ENCODE data around the gene NUP107. TPM values are rescaled to one million over a fixed set of nuclear protein-coding genes. Genes with fewer than 3 reads are reported as not detected.
A peak's percentile ranks its signal among the peaks of the same experiment; 100 is the strongest.

Gene NUP107
- polyA plus RNA-seq, 2 of the 4 experiments (the other 2 are of a cell fraction): 78.5 to 194 TPM

DNA sequence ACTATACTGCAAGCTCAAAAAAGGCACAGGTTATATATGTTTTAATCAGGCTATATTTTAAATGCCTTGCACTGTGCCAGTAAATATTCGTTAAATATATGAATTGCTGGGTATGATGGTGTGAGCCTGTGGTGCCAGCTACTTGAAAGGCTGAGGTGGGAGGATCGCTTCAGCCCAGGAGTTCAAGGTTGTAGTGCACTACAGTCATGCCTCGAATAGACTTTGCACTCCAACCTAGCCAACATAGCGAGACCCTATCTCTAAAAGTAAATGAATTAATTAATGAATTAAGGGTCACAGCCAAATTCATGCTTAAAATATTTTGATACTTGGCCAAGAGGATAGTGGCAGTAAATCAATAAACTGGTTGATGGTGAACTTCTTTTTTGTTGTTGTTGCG lies 99.0 kb downstream of the NUP107 start:
- ChIA-PET POLR2A (interaction anchor here (0.8 kb wide), 2 partner anchors 22 to 40 kb away, joined by 3 to 5 read pairs; partner anchors contain the start of genes MDM2 and SLC35E3), CTCF (interaction anchor here (0.5 to 1.3 kb wide), 3 partner anchors 10 to 216 kb away, joined by 3 to 7 read pairs (median 5); no protein-coding TSS in a partner anchor)
- Histone ChIP-seq H3K4me2 (peak overlapping the region; percentile 33; the same call in 2 of the 3 replicates), H3K4me1 (peaks cover 31% of the 10 kb centered on the region), H3K4me3 (no peak overlapping the region), H3K9me3 (no peaks in the 10 kb centered on the region), H3K27ac (peak overlapping the region; percentile 1 to 83; a peak in 4 of 6 replicates)
- FAIRE-seq (no peak), DNase-seq (ENCODE audit: low read depth in 1 of 2, low spot score in 1 of 2) (no peak), ATAC-seq (no peak)
- TF ChIP-seq MYC (IDR thresholded peaks at IDR 0.05; ENCODE audit: borderline replicate concordance, low read length) (no peak), HOXB13 (CRISPR knock-in tag; IDR thresholded peaks at IDR 0.05; ENCODE audit: low read depth) (no peak), SREBF2 (IDR thresholded peaks at IDR 0.05) (no peak), RARB (CRISPR knock-in tag; IDR thresholded peaks at IDR 0.05) (no peak), TFCP2L1 (CRISPR knock-in tag; IDR thresholded peaks at IDR 0.05) (no peak), FOXS1 (CRISPR knock-in tag; IDR thresholded peaks at IDR 0.05) (no peak), JUN (IDR thresholded peaks at IDR 0.05) (no peak), EP300 (IDR thresholded peaks at IDR 0.05) (no peak), JUNB (IDR thresholded peaks at IDR 0.05) (no peak), RAD21 (conservative IDR thresholded peaks at IDR 0.05 in 1 of 2, IDR thresholded peaks at IDR 0.05 in 1 of 2) (no peak), NR3C1 (IDR thresholded peaks at IDR 0.05) (no peak), TP53 (CRISPR knock-in tag; IDR thresholded peaks at IDR 0.05) (no peak), RNF2 (IDR thresholded peaks at IDR 0.05; ENCODE audit: borderline replicate concordance, low read depth) (no peak), POLR2A (IDR thresholded peaks at IDR 0.05; ENCODE audit: low read length) (no peak)
- TF ChIP-seq, protein P1, sequence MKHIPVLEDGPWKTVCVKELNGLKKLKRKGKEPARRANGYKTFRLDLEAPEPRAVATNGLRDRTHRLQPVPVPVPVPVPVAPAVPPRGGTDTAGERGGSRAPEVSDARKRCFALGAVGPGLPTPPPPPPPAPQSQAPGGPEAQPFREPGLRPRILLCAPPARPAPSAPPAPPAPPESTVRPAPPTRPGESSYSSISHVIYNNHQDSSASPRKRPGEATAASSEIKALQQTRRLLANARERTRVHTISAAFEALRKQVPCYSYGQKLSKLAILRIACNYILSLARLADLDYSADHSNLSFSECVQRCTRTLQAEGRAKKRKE (CRISPR knock-in tag; IDR thresholded peaks at IDR 0.05; ENCODE audit: low read depth): no peak
- TF ChIP-seq, protein P2, sequence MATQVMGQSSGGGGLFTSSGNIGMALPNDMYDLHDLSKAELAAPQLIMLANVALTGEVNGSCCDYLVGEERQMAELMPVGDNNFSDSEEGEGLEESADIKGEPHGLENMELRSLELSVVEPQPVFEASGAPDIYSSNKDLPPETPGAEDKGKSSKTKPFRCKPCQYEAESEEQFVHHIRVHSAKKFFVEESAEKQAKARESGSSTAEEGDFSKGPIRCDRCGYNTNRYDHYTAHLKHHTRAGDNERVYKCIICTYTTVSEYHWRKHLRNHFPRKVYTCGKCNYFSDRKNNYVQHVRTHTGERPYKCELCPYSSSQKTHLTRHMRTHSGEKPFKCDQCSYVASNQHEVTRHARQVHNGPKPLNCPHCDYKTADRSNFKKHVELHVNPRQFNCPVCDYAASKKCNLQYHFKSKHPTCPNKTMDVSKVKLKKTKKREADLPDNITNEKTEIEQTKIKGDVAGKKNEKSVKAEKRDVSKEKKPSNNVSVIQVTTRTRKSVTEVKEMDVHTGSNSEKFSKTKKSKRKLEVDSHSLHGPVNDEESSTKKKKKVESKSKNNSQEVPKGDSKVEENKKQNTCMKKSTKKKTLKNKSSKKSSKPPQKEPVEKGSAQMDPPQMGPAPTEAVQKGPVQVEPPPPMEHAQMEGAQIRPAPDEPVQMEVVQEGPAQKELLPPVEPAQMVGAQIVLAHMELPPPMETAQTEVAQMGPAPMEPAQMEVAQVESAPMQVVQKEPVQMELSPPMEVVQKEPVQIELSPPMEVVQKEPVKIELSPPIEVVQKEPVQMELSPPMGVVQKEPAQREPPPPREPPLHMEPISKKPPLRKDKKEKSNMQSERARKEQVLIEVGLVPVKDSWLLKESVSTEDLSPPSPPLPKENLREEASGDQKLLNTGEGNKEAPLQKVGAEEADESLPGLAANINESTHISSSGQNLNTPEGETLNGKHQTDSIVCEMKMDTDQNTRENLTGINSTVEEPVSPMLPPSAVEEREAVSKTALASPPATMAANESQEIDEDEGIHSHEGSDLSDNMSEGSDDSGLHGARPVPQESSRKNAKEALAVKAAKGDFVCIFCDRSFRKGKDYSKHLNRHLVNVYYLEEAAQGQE (IDR thresholded peaks at IDR 0.05): no peak
- TF ChIP-seq, protein P3, sequence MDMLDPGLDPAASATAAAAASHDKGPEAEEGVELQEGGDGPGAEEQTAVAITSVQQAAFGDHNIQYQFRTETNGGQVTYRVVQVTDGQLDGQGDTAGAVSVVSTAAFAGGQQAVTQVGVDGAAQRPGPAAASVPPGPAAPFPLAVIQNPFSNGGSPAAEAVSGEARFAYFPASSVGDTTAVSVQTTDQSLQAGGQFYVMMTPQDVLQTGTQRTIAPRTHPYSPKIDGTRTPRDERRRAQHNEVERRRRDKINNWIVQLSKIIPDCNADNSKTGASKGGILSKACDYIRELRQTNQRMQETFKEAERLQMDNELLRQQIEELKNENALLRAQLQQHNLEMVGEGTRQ (IDR thresholded peaks at IDR 0.05): no peak
- TF ChIP-seq, protein P4, sequence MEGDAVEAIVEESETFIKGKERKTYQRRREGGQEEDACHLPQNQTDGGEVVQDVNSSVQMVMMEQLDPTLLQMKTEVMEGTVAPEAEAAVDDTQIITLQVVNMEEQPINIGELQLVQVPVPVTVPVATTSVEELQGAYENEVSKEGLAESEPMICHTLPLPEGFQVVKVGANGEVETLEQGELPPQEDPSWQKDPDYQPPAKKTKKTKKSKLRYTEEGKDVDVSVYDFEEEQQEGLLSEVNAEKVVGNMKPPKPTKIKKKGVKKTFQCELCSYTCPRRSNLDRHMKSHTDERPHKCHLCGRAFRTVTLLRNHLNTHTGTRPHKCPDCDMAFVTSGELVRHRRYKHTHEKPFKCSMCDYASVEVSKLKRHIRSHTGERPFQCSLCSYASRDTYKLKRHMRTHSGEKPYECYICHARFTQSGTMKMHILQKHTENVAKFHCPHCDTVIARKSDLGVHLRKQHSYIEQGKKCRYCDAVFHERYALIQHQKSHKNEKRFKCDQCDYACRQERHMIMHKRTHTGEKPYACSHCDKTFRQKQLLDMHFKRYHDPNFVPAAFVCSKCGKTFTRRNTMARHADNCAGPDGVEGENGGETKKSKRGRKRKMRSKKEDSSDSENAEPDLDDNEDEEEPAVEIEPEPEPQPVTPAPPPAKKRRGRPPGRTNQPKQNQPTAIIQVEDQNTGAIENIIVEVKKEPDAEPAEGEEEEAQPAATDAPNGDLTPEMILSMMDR (IDR thresholded peaks at IDR 0.05): no peak
- WGBS (ENCODE audit: missing lambda C conversion rate): 79% methylated on average over 5 of the region's 5 CpGs

DNA sequence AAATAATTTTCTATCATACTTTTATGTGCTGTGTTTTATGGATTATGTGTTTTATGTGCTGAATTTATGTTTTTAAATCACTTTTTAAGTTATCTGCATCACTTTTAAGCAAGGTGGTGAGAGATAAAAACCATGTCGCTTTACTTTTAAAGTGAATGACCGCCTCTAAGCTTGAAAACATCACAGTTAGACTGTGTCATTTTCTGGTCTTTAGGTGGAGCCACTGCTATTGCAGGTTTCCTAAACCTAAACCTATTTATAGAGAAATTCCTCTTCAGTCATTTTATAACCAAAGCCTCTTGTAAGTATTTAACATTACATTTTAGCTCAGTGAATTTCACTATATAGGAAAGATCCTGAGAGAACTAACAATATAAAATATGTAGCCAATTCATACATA lies 100.2 kb downstream of the NUP107 start:
- 94% methylated on average over 2 of the region's 2 CpGs for WGBS (ENCODE audit: missing lambda C conversion rate)
- CTCF ChIA-PET: interaction anchor here (0.8 to 1.7 kb wide), 4 partner anchors 21 to 448 kb away, joined by 3 to 7 read pairs (median 4); partner anchors contain the start of gene MDM2
- no peak for FAIRE-seq
- peak overlapping the region; percentile 77 to 83; a peak in 5 of 6 replicates for H3K27ac ChIP-seq
- ATAC-seq: no peak
- POLR2A ChIA-PET: interaction anchor here (1.2 to 1.9 kb wide), 2 partner anchors 22 to 41 kb away, joined by 8 to 9 read pairs; partner anchors contain the start of genes MDM2 and SLC35E3
- H3K4me3 ChIP-seq: no peak overlapping the region
- peak overlapping the region; percentile 58 for H3K4me2 ChIP-seq
- H3K4me1 ChIP-seq: peaks cover 31% of the 10 kb centered on the region
- DNase-seq (ENCODE audit: low read depth in 1 of 2, low spot score in 1 of 2): no peak
- H3K9me3 ChIP-seq: no peaks in the 10 kb centered on the region
- no peak for TF ChIP-seq MAFK (IDR thresholded peaks at IDR 0.05; ENCODE audit: partially characterized antibody)
- TF ChIP-seq, protein P1 (CRISPR knock-in tag; IDR thresholded peaks at IDR 0.05; ENCODE audit: low read depth): no peak
- TF ChIP-seq EHMT2 (IDR thresholded peaks at IDR 0.05; ENCODE audit: low read depth): no peak
- no peak for TF ChIP-seq SREBF2 (IDR thresholded peaks at IDR 0.05)
- no peak for TF ChIP-seq FOSL2 (IDR thresholded peaks at IDR 0.05)
- no peak for TF ChIP-seq FOSL2 (CRISPR knock-in tag; IDR thresholded peaks at IDR 0.05)
- TF ChIP-seq ZFP36 (IDR thresholded peaks at IDR 0.05; ENCODE audit: borderline replicate concordance, partially characterized antibody): no peak
- no peak for TF ChIP-seq EHF (CRISPR knock-in tag; IDR thresholded peaks at IDR 0.05)
- TF ChIP-seq CHD4 (IDR thresholded peaks at IDR 0.05; ENCODE audit: borderline replicate concordance): no peak
- no peak for TF ChIP-seq HOXB5 (CRISPR knock-in tag; IDR thresholded peaks at IDR 0.05)
- no peak for TF ChIP-seq MYC (IDR thresholded peaks at IDR 0.05; ENCODE audit: borderline replicate concordance, low read length)
- no peak for TF ChIP-seq ZSCAN20 (CRISPR knock-in tag; IDR thresholded peaks at IDR 0.05)
- TF ChIP-seq RCOR1 (IDR thresholded peaks at IDR 0.05; ENCODE audit: low read depth, low read length): no peak
- no peak for TF ChIP-seq CBX2 (IDR thresholded peaks at IDR 0.05; ENCODE audit: borderline replicate concordance, low read depth)
- TF ChIP-seq CBX8 (IDR thresholded peaks at IDR 0.05): no peak
- TF ChIP-seq EP300 (IDR thresholded peaks at IDR 0.05): no peak
- TF ChIP-seq HDAC2 (IDR thresholded peaks at IDR 0.05): no peak
- TF ChIP-seq RNF2 (IDR thresholded peaks at IDR 0.05; ENCODE audit: borderline replicate concordance, low read depth): no peak
- no peak for TF ChIP-seq RAD21 (conservative IDR thresholded peaks at IDR 0.05 in 1 of 2, IDR thresholded peaks at IDR 0.05 in 1 of 2)
- TF ChIP-seq FOXS1 (CRISPR knock-in tag; IDR thresholded peaks at IDR 0.05): no peak
